HEK293 (cell line): Measurements from ENCODE around the gene HSD17B2.

Experiments used
- CTCF ChIA-PET: fragments of 350-600 bp; formaldehyde crosslinking; extraction: SDS; loops from one replicate; lab custom pipeline; 2021; ENCODE audit warnings: antibody characterized with exemption; lab: Yijun Ruan, JAX
- POLR2A ChIA-PET: fragments of 300-600 bp; formaldehyde crosslinking; extraction: SDS; loops from one replicate; lab custom pipeline; 2020; ENCODE audit warnings: antibody characterized with exemption, inconsistent platforms; lab: Yijun Ruan, JAX
- H3K27ac ChIP-seq: fragments of 200-500 bp; sonication (Bioruptor generic); 2 replicates; pipeline ENCODE4 v1.5.1; 2014; ENCODE audit warnings: low read depth, low read length, control low read depth, inconsistent platforms; ENCODE audit errors: extremely low read depth
- H3K36me3 ChIP-seq, 2 experiments: fragments of 200-500 bp in 1 of 2; sonication (Bioruptor generic) in 1 of 2; 1 replicate in 1 of 2; 2 replicates in 1 of 2; pipeline ENCODE4 v1.5.1; 2014 to 2017; ENCODE audit warnings: inconsistent platforms in 2 of 2, low read length in 2 of 2; ENCODE audit not compliant: control insufficient read depth in 2 of 2, insufficient read depth in 1 of 2
- H3K4me1 ChIP-seq: fragments of 200-500 bp; sonication (Bioruptor generic); 2 replicates; pipeline ENCODE4 v1.5.1; 2014; ENCODE audit warnings: mild to moderate bottlenecking, low read length, inconsistent platforms; ENCODE audit not compliant: control insufficient read depth, insufficient read depth
- H3K4me3 ChIP-seq: 2 replicates; pipeline ENCODE4 v1.5.1; 2011; ENCODE audit warnings: low read depth, mild to moderate bottlenecking, control low read depth, low read length, moderate library complexity
- H3K9me3 ChIP-seq: fragments of 200-500 bp; sonication (Bioruptor generic); 2 replicates; pipeline ENCODE4 v1.5.1; 2014; ENCODE audit warnings: low read depth, low read length, inconsistent platforms; ENCODE audit not compliant: control insufficient read depth, insufficient read depth
- GFI1B ChIP-seq: fragments of 450-650 bp; formaldehyde crosslinking; IDR thresholded peaks from 2 replicates; pipeline ENCODE4 v1.5.1; 2016; ENCODE audit warnings: missing biosample characterization, missing genetic modification characterization
- GLI4 ChIP-seq: fragments of 450-650 bp; formaldehyde crosslinking; IDR thresholded peaks from 2 replicates; pipeline ENCODE4 v1.5.1; 2016; ENCODE audit warnings: missing biosample characterization, missing genetic modification characterization
- PRDM6 ChIP-seq: fragments of 450-650 bp; formaldehyde crosslinking; IDR thresholded peaks from 2 replicates; pipeline ENCODE4 v1.5.1; 2017; ENCODE audit warnings: missing biosample characterization, missing genetic modification characterization
- YY1 ChIP-seq: fragments of 450-650 bp; formaldehyde crosslinking; IDR thresholded peaks from 2 replicates; pipeline ENCODE4 v1.5.1; 2018; ENCODE audit warnings: missing biosample characterization, missing genetic modification characterization
- ZEB2 ChIP-seq: fragments of 450-650 bp; formaldehyde crosslinking; IDR thresholded peaks from 2 replicates; pipeline ENCODE4 v1.5.1; 2016; ENCODE audit warnings: missing biosample characterization, missing genetic modification characterization
- ZNF16 ChIP-seq: fragments of 450-650 bp; formaldehyde crosslinking; IDR thresholded peaks from 2 replicates; pipeline ENCODE4 v1.5.1; 2016; ENCODE audit warnings: low read depth, missing biosample characterization, missing genetic modification characterization
- ZNF274 ChIP-seq, 2 experiments: fragments of 200-500 bp in 1 of 2; fragments of 450-650 bp in 1 of 2; sonication (Bioruptor generic) in 1 of 2; formaldehyde crosslinking in 1 of 2; IDR thresholded peaks; 2 replicates each; pipeline versions ENCODE4 v1.5.1 to v1.6.1; 2014 to 2016; ENCODE audit warnings: borderline replicate concordance in 1 of 2, inconsistent platforms in 1 of 2, low read length in 1 of 2, missing biosample characterization in 1 of 2, missing genetic modification characterization in 1 of 2
- ZNF292 ChIP-seq: fragments of 450-650 bp; formaldehyde crosslinking; IDR thresholded peaks from 2 replicates; pipeline ENCODE4 v1.5.1; 2016; ENCODE audit warnings: low read depth, missing biosample characterization, missing genetic modification characterization, borderline replicate concordance
- ZNF366 ChIP-seq: fragments of 450-650 bp; formaldehyde crosslinking; conservative IDR thresholded peaks from 2 replicates; pipeline ENCODE4 v1.5.1; 2016; ENCODE audit warnings: missing biosample characterization, missing genetic modification characterization
- ZNF426 ChIP-seq: fragments of 450-650 bp; formaldehyde crosslinking; IDR thresholded peaks from 2 replicates; pipeline ENCODE4 v1.5.1; 2017; ENCODE audit warnings: missing biosample characterization, missing genetic modification characterization, mild to moderate bottlenecking, inconsistent platforms, moderate library complexity
- ZNF513 ChIP-seq: fragments of 450-650 bp; IDR thresholded peaks from 2 replicates; pipeline ENCODE4 v1.5.1; 2018; ENCODE audit warnings: missing biosample characterization, missing genetic modification characterization
- ZNF549 ChIP-seq: fragments of 450-650 bp; IDR thresholded peaks from 2 replicates; pipeline ENCODE4 v1.5.1; 2018; ENCODE audit warnings: missing biosample characterization, missing genetic modification characterization, mild to moderate bottlenecking, inconsistent platforms, moderate library complexity
- ZNF621 ChIP-seq: fragments of 450-650 bp; formaldehyde crosslinking; IDR thresholded peaks from 2 replicates; pipeline ENCODE4 v1.5.1; 2017; ENCODE audit warnings: missing biosample characterization, missing genetic modification characterization
- ZNF707 ChIP-seq: fragments of 450-650 bp; formaldehyde crosslinking; IDR thresholded peaks from 2 replicates; pipeline ENCODE4 v1.5.1; 2016; ENCODE audit warnings: missing biosample characterization, missing genetic modification characterization
- ZNF776 ChIP-seq: fragments of 450-650 bp; formaldehyde crosslinking; IDR thresholded peaks from 2 replicates; pipeline ENCODE4 v1.5.0; 2017; ENCODE audit warnings: missing biosample characterization, missing genetic modification characterization, borderline replicate concordance
- ZSCAN18 ChIP-seq: fragments of 450-650 bp; formaldehyde crosslinking; IDR thresholded peaks from 2 replicates; pipeline ENCODE4 v1.5.1; 2016; ENCODE audit warnings: missing biosample characterization, missing genetic modification characterization
- TF ChIP-seq, protein P1 (sequence below): fragments of 450-650 bp; formaldehyde crosslinking; IDR thresholded peaks from 2 replicates; pipeline ENCODE4 v1.5.1; 2016; ENCODE audit warnings: missing biosample characterization, missing genetic modification characterization
- TF ChIP-seq, protein P2 (sequence below): fragments of 450-650 bp; formaldehyde crosslinking; IDR thresholded peaks from 2 replicates; pipeline ENCODE4 v1.5.1; 2016; ENCODE audit warnings: missing biosample characterization, missing genetic modification characterization

The HSD17B2 gene

DNA sequence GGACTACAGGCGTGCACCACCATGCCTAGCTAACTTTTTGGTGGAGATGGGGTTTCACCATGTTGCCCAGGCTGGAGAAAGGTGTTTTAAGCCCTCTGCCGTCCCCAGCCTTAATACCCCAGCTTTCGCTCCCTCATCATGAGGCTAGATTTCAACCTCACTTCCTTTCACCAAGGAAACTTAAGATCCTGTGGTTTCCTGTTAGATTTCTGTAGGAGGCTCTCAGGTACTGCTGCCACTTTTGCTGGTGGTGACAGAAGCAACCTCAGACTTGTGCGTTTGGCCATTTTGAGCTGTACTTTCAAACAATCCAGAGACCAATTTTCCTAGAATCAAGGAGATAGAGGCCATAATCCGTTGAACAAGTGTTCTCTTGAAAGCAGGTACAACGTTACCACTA is 98.7 kb downstream of the HSD17B2 start:
- ChIA-PET CTCF (no interaction called here), POLR2A (interaction anchor here (2.1 kb wide), 1 partner anchor 36 kb away, joined by 5 read pairs; the partner anchor contains the start of gene MPHOSPH6)
- H3K9me3 ChIP-seq = no peaks in the 10 kb centered on the region
- H3K4me1 ChIP-seq = peaks cover 4% of the 10 kb centered on the region
- no peak overlapping the region for H3K4me3 ChIP-seq
- H3K27ac ChIP-seq = no peak overlapping the region
- peaks cover 0 to 11% of the 10 kb centered on the region in 2 experiments; a peak in 1 of 3 replicates for H3K36me3 ChIP-seq
- TF ChIP-seq, protein P1, sequence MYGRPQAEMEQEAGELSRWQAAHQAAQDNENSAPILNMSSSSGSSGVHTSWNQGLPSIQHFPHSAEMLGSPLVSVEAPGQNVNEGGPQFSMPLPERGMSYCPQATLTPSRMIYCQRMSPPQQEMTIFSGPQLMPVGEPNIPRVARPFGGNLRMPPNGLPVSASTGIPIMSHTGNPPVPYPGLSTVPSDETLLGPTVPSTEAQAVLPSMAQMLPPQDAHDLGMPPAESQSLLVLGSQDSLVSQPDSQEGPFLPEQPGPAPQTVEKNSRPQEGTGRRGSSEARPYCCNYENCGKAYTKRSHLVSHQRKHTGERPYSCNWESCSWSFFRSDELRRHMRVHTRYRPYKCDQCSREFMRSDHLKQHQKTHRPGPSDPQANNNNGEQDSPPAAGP (tag by site-specific recombination) = no peak
- TF ChIP-seq GFI1B (no peak), ZNF426 (tag by site-specific recombination) (no peak)

- H3K9me3 ChIP-seq = no peaks in the 10 kb centered on the region
- TF ChIP-seq YY1 (tag by site-specific recombination) = no peak
- TF ChIP-seq ZNF707 (tag by site-specific recombination) = no peak
- no peak for TF ChIP-seq ZNF16 (tag by site-specific recombination)
- no peak for TF ChIP-seq ZSCAN18 (tag by site-specific recombination)
- CTCF ChIA-PET = no interaction called here
These were observed 99.8 kb downstream of the HSD17B2 start for GRCh38 chr16:82134846-82135245.

DNA sequence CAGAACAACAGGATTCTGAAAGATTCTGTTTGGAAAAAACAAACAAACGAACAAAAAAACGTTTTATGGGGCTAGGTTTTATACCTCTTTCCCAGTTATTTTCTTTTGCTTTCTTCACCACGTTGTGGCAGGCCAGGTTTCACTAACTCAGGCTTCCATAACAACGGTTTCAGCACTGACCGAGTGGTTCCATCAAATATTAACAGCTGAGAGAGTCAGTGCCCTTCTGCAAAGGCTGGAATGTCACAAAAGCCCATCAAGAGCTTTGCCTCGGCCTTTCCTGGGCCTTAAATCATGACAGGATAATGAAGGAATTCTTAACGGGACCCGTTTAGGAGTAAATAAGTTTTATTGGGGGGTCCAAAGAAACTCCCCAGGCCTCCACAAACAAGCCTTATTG is 100.8 kb downstream of the HSD17B2 start:
- ChIA-PET CTCF (no interaction called here), POLR2A (no interaction called here)
- no peaks in the 10 kb centered on the region for H3K9me3 ChIP-seq
- H3K27ac ChIP-seq = no peak overlapping the region
- H3K36me3 ChIP-seq = peaks cover 0 to 11% of the 10 kb centered on the region in 2 experiments; a peak in 1 of 3 replicates
- TF ChIP-seq ZEB2 (no peak), ZNF513 (tag by site-specific recombination) (no peak), ZNF621 (no peak), ZSCAN18 (tag by site-specific recombination) (no peak), ZNF366 (tag by site-specific recombination) (no peak), ZNF549 (no peak), GLI4 (tag by site-specific recombination) (no peak), PRDM6 (tag by site-specific recombination) (no peak), ZNF776 (tag by site-specific recombination) (no peak), GFI1B (no peak), ZNF292 (tag by site-specific recombination) (no peak), ZNF274 (IDR thresholded peaks at IDR 0.05; ENCODE audit: low read length) (no peak), ZNF274 (tag by site-specific recombination; IDR thresholded peaks at IDR 0.05; ENCODE audit: borderline replicate concordance) (no peak)
- TF ChIP-seq, protein P2, sequence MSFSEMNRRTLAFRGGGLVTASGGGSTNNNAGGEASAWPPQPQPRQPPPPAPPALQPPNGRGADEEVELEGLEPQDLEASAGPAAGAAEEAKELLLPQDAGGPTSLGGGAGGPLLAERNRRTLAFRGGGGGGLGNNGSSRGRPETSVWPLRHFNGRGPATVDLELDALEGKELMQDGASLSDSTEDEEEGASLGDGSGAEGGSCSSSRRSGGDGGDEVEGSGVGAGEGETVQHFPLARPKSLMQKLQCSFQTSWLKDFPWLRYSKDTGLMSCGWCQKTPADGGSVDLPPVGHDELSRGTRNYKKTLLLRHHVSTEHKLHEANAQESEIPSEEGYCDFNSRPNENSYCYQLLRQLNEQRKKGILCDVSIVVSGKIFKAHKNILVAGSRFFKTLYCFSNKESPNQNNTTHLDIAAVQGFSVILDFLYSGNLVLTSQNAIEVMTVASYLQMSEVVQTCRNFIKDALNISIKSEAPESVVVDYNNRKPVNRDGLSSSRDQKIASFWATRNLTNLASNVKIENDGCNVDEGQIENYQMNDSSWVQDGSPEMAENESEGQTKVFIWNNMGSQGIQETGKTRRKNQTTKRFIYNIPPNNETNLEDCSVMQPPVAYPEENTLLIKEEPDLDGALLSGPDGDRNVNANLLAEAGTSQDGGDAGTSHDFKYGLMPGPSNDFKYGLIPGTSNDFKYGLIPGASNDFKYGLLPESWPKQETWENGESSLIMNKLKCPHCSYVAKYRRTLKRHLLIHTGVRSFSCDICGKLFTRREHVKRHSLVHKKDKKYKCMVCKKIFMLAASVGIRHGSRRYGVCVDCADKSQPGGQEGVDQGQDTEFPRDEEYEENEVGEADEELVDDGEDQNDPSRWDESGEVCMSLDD (tag by site-specific recombination) = no peak
- peaks cover 7% of the 10 kb centered on the region for H3K4me1 ChIP-seq
- H3K4me3 ChIP-seq = no peak overlapping the region

More at GRCh38 chr16:82134846-82135245, 99.8 kb downstream of the HSD17B2 start:
- Histone ChIP-seq H3K27ac (no peak overlapping the region), H3K36me3 (peaks cover 0 to 11% of the 10 kb centered on the region in 2 experiments; a peak in 1 of 3 replicates), H3K4me1 (peaks cover 7% of the 10 kb centered on the region), H3K4me3 (no peak overlapping the region)
- POLR2A ChIA-PET = no interaction called here
